ENCODE results near the gene HSPBP1.

GRCh38 chr19:55241935-55242464 lies 37.9 kb downstream of the HSPBP1 start:
- TF ChIP-seq CTCF (IDR thresholded peaks at IDR 0.05) (no peak), POLR2A (IDR thresholded peaks at IDR 0.05) (no peak)
